H9 (cell line): Measurements from ENCODE around the gene MARK4. TPM values are rescaled to one million over a fixed set of nuclear protein-coding genes. Genes with fewer than 3 reads are reported as not detected.

ENCODE experiments used
- DNase-seq: peaks from one replicate; pipeline ENCODE4 v3.0.0-alpha.2; 2017
- H2AFZ ChIP-seq: one replicate; pipeline ENCODE4 v1.6.1; 2013; ENCODE audit warnings: mild to moderate bottlenecking, low read length, control low read depth, moderate library complexity
- H2AK5ac ChIP-seq: 2 replicates; pipeline ENCODE4 v1.6.1; 2013; ENCODE audit warnings: low read length, control low read depth, mixed read lengths; ENCODE audit not compliant: insufficient read length
- H2BK120ac ChIP-seq: one replicate; pipeline ENCODE4 v1.6.1; 2013; ENCODE audit warnings: low read depth, mild to moderate bottlenecking, low read length, control low read depth, inconsistent platforms; ENCODE audit not compliant: poor library complexity, severe bottlenecking
- H2BK12ac ChIP-seq: 2 replicates; pipeline ENCODE4 v1.6.1; 2013; ENCODE audit warnings: low read length, control low read depth, mixed read lengths, low read depth; ENCODE audit not compliant: insufficient read length
- H2BK15ac ChIP-seq: 2 replicates; pipeline ENCODE4 v1.6.1; 2013; ENCODE audit warnings: low read depth, low read length, control low read depth
- H2BK20ac ChIP-seq: one replicate; pipeline ENCODE4 v1.6.1; 2013; ENCODE audit warnings: low read depth, mild to moderate bottlenecking, low read length, control low read depth, inconsistent platforms; ENCODE audit not compliant: poor library complexity, severe bottlenecking
- H2BK5ac ChIP-seq: 2 replicates; pipeline ENCODE4 v1.6.1; 2013; ENCODE audit warnings: low read length, control low read depth, mixed read lengths; ENCODE audit not compliant: insufficient read length
- H3K14ac ChIP-seq: 2 replicates; pipeline ENCODE4 v1.6.1; 2013; ENCODE audit warnings: low read length, control low read depth; ENCODE audit not compliant: insufficient read depth
- H3K18ac ChIP-seq: 2 replicates; pipeline ENCODE4 v1.6.1; 2013; ENCODE audit warnings: low read depth, mild to moderate bottlenecking, mixed read lengths, low read length, control low read depth; ENCODE audit not compliant: insufficient read length
- H3K23ac ChIP-seq: 2 replicates; pipeline ENCODE4 v1.6.1; 2013; ENCODE audit warnings: low read length, control low read depth, mixed read lengths, low read depth; ENCODE audit not compliant: insufficient read length
- H3K23me2 ChIP-seq: 2 replicates; pipeline ENCODE4 v1.6.1; 2013; ENCODE audit warnings: low read depth, mild to moderate bottlenecking, mixed read lengths, low read length, control low read depth; ENCODE audit not compliant: insufficient read length, poor library complexity, severe bottlenecking
- H3K27ac ChIP-seq: 2 replicates; pipeline ENCODE4 v1.5.1; 2013; ENCODE audit warnings: low read length, control low read depth, mixed read lengths, low read depth; ENCODE audit not compliant: insufficient read length
- H3K27me3 ChIP-seq: 2 replicates; pipeline ENCODE4 v1.6.1; 2013; ENCODE audit warnings: low read length, control low read depth, inconsistent platforms; ENCODE audit not compliant: insufficient read depth
- H3K4ac ChIP-seq: 2 replicates; pipeline ENCODE4 v1.6.1; 2013; ENCODE audit warnings: low read depth, mild to moderate bottlenecking, control low read depth, inconsistent platforms, low read length, moderate library complexity
- H3K4me1 ChIP-seq: 2 replicates; pipeline ENCODE4 v1.6.1; 2013; ENCODE audit warnings: low read length, control low read depth, inconsistent platforms; ENCODE audit not compliant: insufficient read depth
- H3K4me2 ChIP-seq: 2 replicates; pipeline ENCODE4 v1.6.1; 2013; ENCODE audit warnings: low read length, control low read depth, mixed read lengths; ENCODE audit not compliant: insufficient read length, insufficient read depth
- H3K56ac ChIP-seq: 2 replicates; pipeline ENCODE4 v1.6.1; 2013; ENCODE audit warnings: low read depth, mild to moderate bottlenecking, mixed read lengths, low read length, control low read depth; ENCODE audit not compliant: insufficient read length
- H3K79me1 ChIP-seq: 2 replicates; pipeline ENCODE4 v1.6.1; 2013; ENCODE audit warnings: low read depth, mild to moderate bottlenecking, moderate library complexity, low read length, control low read depth, inconsistent platforms; ENCODE audit not compliant: insufficient read depth, poor library complexity, severe bottlenecking
- H3K79me2 ChIP-seq: 2 replicates; pipeline ENCODE4 v1.6.1; 2013; ENCODE audit warnings: low read length, control low read depth, inconsistent platforms; ENCODE audit not compliant: insufficient read depth
- H3K9ac ChIP-seq: 2 replicates; pipeline ENCODE4 v1.6.1; 2013; ENCODE audit warnings: low read length, control low read depth, mixed read lengths; ENCODE audit not compliant: insufficient read length; ENCODE audit errors: extremely low read depth
- H3K9me3 ChIP-seq: one replicate; pipeline ENCODE4 v1.6.1; 2013; ENCODE audit warnings: low read depth, low read length, inconsistent platforms; ENCODE audit not compliant: control insufficient read depth
- H3T11ph ChIP-seq: one replicate; pipeline ENCODE4 v1.6.1; 2013; ENCODE audit warnings: mild to moderate bottlenecking, low read length, control low read depth, inconsistent platforms
- H4K20me1 ChIP-seq: one replicate; pipeline ENCODE4 v1.6.1; 2013; ENCODE audit not compliant: control insufficient read depth, insufficient read length, insufficient read depth
- H4K5ac ChIP-seq: 2 replicates; pipeline ENCODE4 v1.6.1; 2013; ENCODE audit warnings: low read depth, mild to moderate bottlenecking, mixed read lengths, low read length, control low read depth; ENCODE audit not compliant: insufficient read length
- H4K8ac ChIP-seq: replicated peaks from 2 replicates; pipeline ENCODE4 v1.6.1; 2013; ENCODE audit warnings: low read length, control low read depth, mixed read lengths, low read depth; ENCODE audit not compliant: insufficient read length
- H4K91ac ChIP-seq: 2 replicates; pipeline ENCODE4 v1.6.1; 2013; ENCODE audit warnings: low read depth, mild to moderate bottlenecking, moderate library complexity, mixed read lengths, low read length, control low read depth; ENCODE audit not compliant: insufficient read length
- H3K27ac Mint-ChIP-seq, 3 experiments: 2 replicates in 2 of 3; 3 replicates in 1 of 3; pipeline ENCODE4 v1.8.0; 2020 to 2021; ENCODE audit warnings: mixed read lengths in 3 of 3, mild to moderate bottlenecking in 1 of 3, moderate library complexity in 1 of 3
- H3K27me3 Mint-ChIP-seq: 2 replicates; pipeline ENCODE4 v1.8.0; 2021; ENCODE audit warnings: low read depth, mild to moderate bottlenecking, moderate library complexity, mixed read lengths
- H3K36me3 Mint-ChIP-seq, 3 experiments: 2 replicates in 2 of 3; 3 replicates in 1 of 3; pipeline ENCODE4 v1.8.0; 2020 to 2021; ENCODE audit warnings: low read depth in 3 of 3, mixed read lengths in 3 of 3; ENCODE audit not compliant: insufficient read depth in 1 of 3
- H3K4me1 Mint-ChIP-seq, 2 experiments: 2 replicates each; pipeline ENCODE4 v1.8.0; 2020; ENCODE audit warnings: mixed read lengths in 2 of 2
- H3K4me3 Mint-ChIP-seq, 2 experiments: 2 replicates in 1 of 2; 3 replicates in 1 of 2; pipeline ENCODE4 v1.8.0; 2020 to 2021; ENCODE audit warnings: mild to moderate bottlenecking in 2 of 2, mixed read lengths in 2 of 2, moderate library complexity in 1 of 2
- H3K9me3 Mint-ChIP-seq, 2 experiments: 2 replicates in 1 of 2; 3 replicates in 1 of 2; pipeline ENCODE4 v1.8.0; 2020; ENCODE audit warnings: mild to moderate bottlenecking in 2 of 2, mixed read lengths in 2 of 2, moderate library complexity in 1 of 2
- WGBS: extraction: QIAGEN DNeasy Blood & Tissue Kit; methylation state at CpG from one replicate; pipeline ENCODE4 v1.1.7; 2013; ENCODE audit warnings: missing lambda C conversion rate, low lambda C conversion rate, mixed read lengths; ENCODE audit not compliant: insufficient read length; ENCODE audit errors: extremely low coverage; 5-methylcytosine and 5-hydroxymethylcytosine counted together
- total RNA-seq: library from RNA; stranded (reverse); gene quantifications from 2 replicates; pipeline ENCODE4 v1.2.1, GENCODE V29; 2021
- TF ChIP-seq, protein P1 (sequence below): fragments of 200-600 bp; sonication (generic); conservative IDR thresholded peaks from 3 replicates; pipeline ENCODE4 v1.8.0; 2021; ENCODE audit warnings: antibody characterized with exemption, mild to moderate bottlenecking

The MARK4 gene
- total RNA-seq, 1 experiment from 2014 or later = 44.7 TPM

DNA sequence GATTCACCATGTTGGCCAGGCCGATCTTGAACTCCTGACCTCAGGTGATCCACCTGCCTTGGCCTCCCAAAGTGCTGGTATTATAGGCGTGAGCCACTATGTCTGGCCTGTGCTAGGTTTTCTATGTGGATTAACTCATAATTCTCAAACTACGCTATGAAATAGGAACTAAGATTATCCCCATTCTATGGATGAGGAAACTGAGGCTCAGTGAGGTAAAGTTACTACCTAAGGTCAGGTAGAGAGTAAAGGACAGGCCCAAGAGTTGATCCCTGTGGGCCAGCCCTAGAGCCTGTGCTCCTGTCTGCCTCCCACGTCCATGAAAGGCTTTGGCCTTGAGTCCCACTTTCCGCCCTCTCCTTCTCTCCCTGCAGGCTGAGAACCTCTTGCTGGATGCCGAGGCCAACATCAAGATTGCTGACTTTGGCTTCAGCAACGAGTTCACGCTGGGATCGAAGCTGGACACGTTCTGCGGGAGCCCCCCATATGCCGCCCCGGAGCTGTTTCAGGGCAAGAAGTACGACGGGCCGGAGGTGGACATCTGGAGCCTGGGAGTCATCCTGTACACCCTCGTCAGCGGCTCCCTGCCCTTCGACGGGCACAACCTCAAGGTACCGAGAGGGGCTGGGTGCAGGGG, 20.1 kb downstream of the MARK4 start:
- no peak overlapping the region for H3K4me2 ChIP-seq
- no CpG with 5 or more reads among the region's 21 CpGs for WGBS
- no peak overlapping the region for H3T11ph ChIP-seq
- H2BK12ac ChIP-seq = no peak overlapping the region
- H3K9ac ChIP-seq = no peak overlapping the region
- no peak overlapping the region for H2BK20ac ChIP-seq
- Mint-ChIP-seq H3K9me3 (no peaks in the 10 kb centered on the region), H3K4me1 (peaks cover 0 to 4% of the 10 kb centered on the region in 2 experiments; a peak in 2 of 4 replicates), H3K27ac (no peak overlapping the region), H3K27me3 (no peaks in the 10 kb centered on the region), H3K4me3 (no peak overlapping the region), H3K36me3 (peaks cover 6 to 57% (median 46%) of the 10 kb centered on the region in 3 experiments; a peak in 6 of 7 replicates)
- no peak overlapping the region for H4K5ac ChIP-seq
- H3K9me3 ChIP-seq = no peaks in the 10 kb centered on the region
- no peak overlapping the region for H2BK120ac ChIP-seq
- no peaks in the 10 kb centered on the region for H3K23me2 ChIP-seq
- H3K27me3 ChIP-seq = no peaks in the 10 kb centered on the region
- H2AK5ac ChIP-seq = no peak overlapping the region
- H3K56ac ChIP-seq = no peak overlapping the region
- H4K91ac ChIP-seq = no peak overlapping the region
- TF ChIP-seq, protein P1, sequence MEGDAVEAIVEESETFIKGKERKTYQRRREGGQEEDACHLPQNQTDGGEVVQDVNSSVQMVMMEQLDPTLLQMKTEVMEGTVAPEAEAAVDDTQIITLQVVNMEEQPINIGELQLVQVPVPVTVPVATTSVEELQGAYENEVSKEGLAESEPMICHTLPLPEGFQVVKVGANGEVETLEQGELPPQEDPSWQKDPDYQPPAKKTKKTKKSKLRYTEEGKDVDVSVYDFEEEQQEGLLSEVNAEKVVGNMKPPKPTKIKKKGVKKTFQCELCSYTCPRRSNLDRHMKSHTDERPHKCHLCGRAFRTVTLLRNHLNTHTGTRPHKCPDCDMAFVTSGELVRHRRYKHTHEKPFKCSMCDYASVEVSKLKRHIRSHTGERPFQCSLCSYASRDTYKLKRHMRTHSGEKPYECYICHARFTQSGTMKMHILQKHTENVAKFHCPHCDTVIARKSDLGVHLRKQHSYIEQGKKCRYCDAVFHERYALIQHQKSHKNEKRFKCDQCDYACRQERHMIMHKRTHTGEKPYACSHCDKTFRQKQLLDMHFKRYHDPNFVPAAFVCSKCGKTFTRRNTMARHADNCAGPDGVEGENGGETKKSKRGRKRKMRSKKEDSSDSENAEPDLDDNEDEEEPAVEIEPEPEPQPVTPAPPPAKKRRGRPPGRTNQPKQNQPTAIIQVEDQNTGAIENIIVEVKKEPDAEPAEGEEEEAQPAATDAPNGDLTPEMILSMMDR = no peak
- H4K8ac ChIP-seq = no peak overlapping the region
- H3K14ac ChIP-seq = no peak overlapping the region
- no peaks in the 10 kb centered on the region for H4K20me1 ChIP-seq
- H3K27ac ChIP-seq = no peak overlapping the region
- H2BK5ac ChIP-seq = no peak overlapping the region
- no peak overlapping the region for H2AFZ ChIP-seq
- no peak overlapping the region for H3K18ac ChIP-seq
- no peaks in the 10 kb centered on the region for H3K79me2 ChIP-seq
- H3K79me1 ChIP-seq = no peaks in the 10 kb centered on the region
- H3K4ac ChIP-seq = no peak overlapping the region
- H3K23ac ChIP-seq = no peak overlapping the region
- DNase-seq = no peak
- no peak overlapping the region for H2BK15ac ChIP-seq
- no peaks in the 10 kb centered on the region for H3K4me1 ChIP-seq
